Activated naive CD4-positive, alpha-beta T cell treated with anti-CD3 and anti-CD28 coated beads for 36 hours (primary cell): Measurements from ENCODE around the gene CCDC144A. TPM values are rescaled to one million over a fixed set of nuclear protein-coding genes. Genes with fewer than 3 reads are reported as not detected.
"Not testable (repeated sequence)": the region's sequence is repeated elsewhere in the genome, so short reads cannot be mapped to it uniquely, and the experiment has no call there.

ENCODE experiments used
- CTCF ChIA-PET: fragments of 350-600 bp; sonication (Branson Sonifier 250); formaldehyde crosslinking; loops from one replicate; lab custom pipeline; 2021; ENCODE audit warnings: antibody characterized with exemption; lab: Charles Lee
- DNase-seq: peaks from one replicate; pipeline ENCODE4 v3.0.0-alpha.2; 2020
- H3K27ac Mint-ChIP-seq: one replicate; pipeline ENCODE4 v1.8.0; 2021; ENCODE audit warnings: mild to moderate bottlenecking, mixed read lengths
- H3K27me3 Mint-ChIP-seq: one replicate; pipeline ENCODE4 v1.8.0; 2021; ENCODE audit warnings: low read depth, mixed read lengths
- H3K36me3 Mint-ChIP-seq: one replicate; pipeline ENCODE4 v1.8.0; 2021; ENCODE audit warnings: low read depth, mixed read lengths
- H3K4me1 Mint-ChIP-seq: one replicate; pipeline ENCODE4 v1.8.0; 2021; ENCODE audit warnings: low read depth, mixed read lengths
- H3K4me3 Mint-ChIP-seq: one replicate; pipeline ENCODE4 v1.8.0; 2021; ENCODE audit warnings: mild to moderate bottlenecking, moderate library complexity, mixed read lengths
- H3K9me3 Mint-ChIP-seq: one replicate; pipeline ENCODE4 v1.8.0; 2021; ENCODE audit warnings: mixed read lengths
- intact Hi-C: fragments of 100-400 bp; cut with micrococcal nuclease; formaldehyde crosslinking; loops from one replicate; pipeline ENCODE4 v1.15.1; 2023
- total RNA-seq, 2 experiments: library from RNA; stranded (reverse); gene quantifications; one replicate each; pipeline ENCODE4 v1.2.3, GENCODE V29; 2021

The CCDC144A gene
- total RNA-seq: 1 to 10 TPM; 5.0 to 5.3 TPM

- intact Hi-C loops: loop anchor here (2.0 kb wide), 2 partner anchors 105 to 153 kb away; no protein-coding TSS in a partner anchor
- H3K36me3 Mint-ChIP-seq, H3K27me3 Mint-ChIP-seq, H3K27ac Mint-ChIP-seq, H3K9me3 Mint-ChIP-seq, H3K4me1 Mint-ChIP-seq: not testable (repeated sequence)
- CTCF ChIA-PET: interaction anchor here (2.1 kb wide), 1 partner anchor 154 kb away, joined by 11 read pairs; no protein-coding TSS in a partner anchor
- peak within 1 kb of the TSS; percentile 38 for H3K4me3 Mint-ChIP-seq
- DNase-seq: peak; percentile 81
Observed at GRCh38 chr17:16689731-16690281, at the start of gene CCDC144A. CCDC144A (plus strand) TSS chr17:16690241; CDS start chr17:16690401, 160 bp downstream.

- Mint-ChIP-seq H3K9me3 (no peaks in the 10 kb centered on the region), H3K27me3 (no peaks in the 10 kb centered on the region), H3K4me1 (peaks cover 17% of the 10 kb centered on the region), H3K27ac (no peak overlapping the region), H3K4me3 (no peak overlapping the region), H3K36me3 (peaks cover 4% of the 10 kb centered on the region)
- DNase-seq: no peak
- intact Hi-C loops: no loop called here
- CTCF ChIA-PET: no interaction called here
Observed at GRCh38 chr17:16649585-16649984, 40.5 kb upstream of the CCDC144A start.

DNA sequence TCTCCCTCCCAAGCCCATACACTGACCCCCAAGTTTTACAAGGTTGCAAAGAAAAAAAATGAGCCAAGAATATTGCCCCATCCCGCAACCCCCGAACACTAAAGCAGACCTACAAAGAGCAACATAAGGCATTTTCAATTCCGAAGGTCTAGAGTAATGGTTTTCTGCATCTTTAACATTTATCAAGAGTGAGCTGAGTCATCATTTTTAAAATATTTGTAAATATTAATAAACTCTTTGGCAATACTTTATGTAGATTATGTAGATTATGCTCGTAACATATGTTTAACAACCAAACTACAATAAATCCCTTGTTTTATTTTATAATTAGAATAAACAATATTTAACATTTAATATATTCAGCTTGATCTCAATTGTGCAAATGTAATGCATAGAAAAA is 37.8 kb upstream of the CCDC144A start:
- CTCF ChIA-PET: interaction anchor here (1.0 to 1.9 kb wide), 3 partner anchors 63 to 116 kb away, joined by 4 to 9 read pairs (median 4); no protein-coding TSS in a partner anchor
- peaks cover 17% of the 10 kb centered on the region for H3K4me1 Mint-ChIP-seq
- no peak overlapping the region for H3K27ac Mint-ChIP-seq
- no peaks in the 10 kb centered on the region for H3K36me3 Mint-ChIP-seq
- H3K9me3 Mint-ChIP-seq: no peaks in the 10 kb centered on the region
- peak overlapping the region; percentile 82 for H3K4me3 Mint-ChIP-seq
- intact Hi-C loops: loop anchor here (2.0 to 5.0 kb wide), 5 partner anchors 63 to 435 kb away; partner anchors contain the start of genes NCOR1 and PIGL
- H3K27me3 Mint-ChIP-seq: no peaks in the 10 kb centered on the region
- no peak for DNase-seq

GRCh38 chr17:16652847-16653366 is 37.1 kb upstream of the CCDC144A start:
- Mint-ChIP-seq H3K36me3 (no peaks in the 10 kb centered on the region), H3K4me1 (peaks cover 17% of the 10 kb centered on the region), H3K27me3 (no peaks in the 10 kb centered on the region), H3K4me3 (peak overlapping the region; percentile 82), H3K27ac (no peak overlapping the region), H3K9me3 (no peaks in the 10 kb centered on the region)
- DNase-seq: no peak
- CTCF ChIA-PET: interaction anchor here (1.0 to 1.9 kb wide), 3 partner anchors 63 to 117 kb away, joined by 4 to 9 read pairs (median 4); no protein-coding TSS in a partner anchor
- intact Hi-C loops: loop anchor here (2.0 to 5.0 kb wide), 5 partner anchors 64 to 436 kb away; partner anchors contain the start of genes NCOR1 and PIGL

GRCh38 chr17:16653367-16654041 is 36.5 kb upstream of the CCDC144A start, which contains the start of gene ZNF624:
ZNF624 (minus strand) TSS chr17:16653850.
- H3K4me3 Mint-ChIP-seq: peak within 1 kb of the TSS; percentile 82
- peaks cover 17% of the 10 kb centered on the region for H3K4me1 Mint-ChIP-seq
- intact Hi-C loops: loop anchor here (2.0 to 5.0 kb wide), 5 partner anchors 65 to 436 kb away; partner anchors contain the start of genes NCOR1 and PIGL
- H3K27me3 Mint-ChIP-seq: peaks cover 2% of the 10 kb centered on the region
- H3K36me3 Mint-ChIP-seq: no peaks in the 10 kb centered on the region
- peak within 1 kb of the TSS; percentile 33 for H3K27ac Mint-ChIP-seq
- DNase-seq: peak; percentile 91
- H3K9me3 Mint-ChIP-seq: no peaks in the 10 kb centered on the region
- CTCF ChIA-PET: interaction anchor here (1.7 to 1.9 kb wide), 2 partner anchors 64 to 70 kb away, joined by 4 to 9 read pairs; no protein-coding TSS in a partner anchor

DNA sequence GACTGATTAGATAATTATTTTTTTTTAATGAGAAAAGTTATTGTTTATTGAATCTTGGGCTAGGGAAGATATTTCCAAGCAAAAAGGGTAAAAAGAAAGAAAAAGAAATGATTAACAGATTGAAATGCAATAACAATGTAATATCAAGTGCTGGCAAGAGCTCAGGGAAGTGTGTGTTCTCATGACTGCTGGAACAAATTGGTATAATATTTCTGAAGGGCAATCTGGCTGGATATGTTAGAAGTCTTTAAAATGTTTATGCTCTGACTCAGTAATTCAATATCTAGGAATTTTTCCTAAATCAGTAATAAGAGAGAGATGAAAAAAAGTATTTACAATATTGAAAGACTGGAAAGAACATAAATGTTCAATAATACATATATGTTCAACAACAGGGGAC is 28.8 kb upstream of the CCDC144A start:
- no peak overlapping the region for H3K4me3 Mint-ChIP-seq
- H3K4me1 Mint-ChIP-seq: no peaks in the 10 kb centered on the region
- CTCF ChIA-PET: no interaction called here
- H3K27ac Mint-ChIP-seq: no peak overlapping the region
- peaks cover 24% of the 10 kb centered on the region for H3K27me3 Mint-ChIP-seq
- DNase-seq: no peak
- H3K9me3 Mint-ChIP-seq: no peaks in the 10 kb centered on the region
- H3K36me3 Mint-ChIP-seq: no peaks in the 10 kb centered on the region
- intact Hi-C loops: no loop called here

DNA sequence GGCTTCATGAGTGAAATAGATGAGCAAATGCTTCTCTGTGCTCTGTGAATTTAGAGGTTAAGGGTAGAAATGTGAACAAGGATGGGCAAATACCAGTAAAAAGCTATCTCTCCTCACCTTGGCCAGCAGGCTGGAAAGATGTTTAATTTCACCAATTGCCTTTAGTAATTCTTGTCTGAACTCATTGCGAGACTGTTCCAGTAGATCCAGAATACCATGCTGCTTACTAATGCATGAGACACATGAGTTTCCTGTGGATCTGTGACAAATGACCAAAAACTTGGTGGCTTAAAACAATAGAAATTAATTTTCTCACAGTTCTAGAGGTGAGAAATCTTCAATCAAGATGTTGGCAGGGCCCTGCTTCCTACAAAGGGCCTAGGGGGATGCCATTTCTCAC is 27.1 kb upstream of the CCDC144A start:
- H3K27ac Mint-ChIP-seq: no peak overlapping the region
- no peak for DNase-seq
- no peak overlapping the region for H3K4me3 Mint-ChIP-seq
- intact Hi-C loops: no loop called here
- peaks cover 27% of the 10 kb centered on the region for H3K27me3 Mint-ChIP-seq
- peaks cover 4% of the 10 kb centered on the region for H3K4me1 Mint-ChIP-seq
- H3K36me3 Mint-ChIP-seq: no peaks in the 10 kb centered on the region
- CTCF ChIA-PET: no interaction called here
- H3K9me3 Mint-ChIP-seq: no peaks in the 10 kb centered on the region

DNA sequence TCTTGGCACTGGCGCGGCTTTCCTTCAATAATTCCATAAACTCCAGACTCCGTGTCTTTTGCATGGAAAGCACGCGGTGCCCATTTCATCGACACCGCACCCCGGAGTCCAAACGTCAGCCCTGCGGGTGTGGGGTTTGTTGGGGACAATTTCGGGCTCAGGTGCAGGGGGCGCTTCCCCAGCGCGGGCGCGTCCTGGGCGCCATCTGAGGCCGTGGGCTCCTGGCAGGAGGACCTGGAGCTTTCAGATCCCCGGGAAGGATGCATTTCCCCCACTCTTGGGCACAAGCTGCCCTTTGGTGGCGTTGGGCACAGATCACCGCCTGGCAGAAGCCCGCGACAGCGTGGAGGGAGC is 23.5 kb upstream of the CCDC144A start:
- H3K27ac Mint-ChIP-seq, H3K36me3 Mint-ChIP-seq, H3K4me3 Mint-ChIP-seq, H3K4me1 Mint-ChIP-seq, intact Hi-C loops, H3K9me3 Mint-ChIP-seq, CTCF ChIA-PET, DNase-seq: not testable (repeated sequence)
- peaks cover 31% of the 10 kb centered on the region for H3K27me3 Mint-ChIP-seq

DNA sequence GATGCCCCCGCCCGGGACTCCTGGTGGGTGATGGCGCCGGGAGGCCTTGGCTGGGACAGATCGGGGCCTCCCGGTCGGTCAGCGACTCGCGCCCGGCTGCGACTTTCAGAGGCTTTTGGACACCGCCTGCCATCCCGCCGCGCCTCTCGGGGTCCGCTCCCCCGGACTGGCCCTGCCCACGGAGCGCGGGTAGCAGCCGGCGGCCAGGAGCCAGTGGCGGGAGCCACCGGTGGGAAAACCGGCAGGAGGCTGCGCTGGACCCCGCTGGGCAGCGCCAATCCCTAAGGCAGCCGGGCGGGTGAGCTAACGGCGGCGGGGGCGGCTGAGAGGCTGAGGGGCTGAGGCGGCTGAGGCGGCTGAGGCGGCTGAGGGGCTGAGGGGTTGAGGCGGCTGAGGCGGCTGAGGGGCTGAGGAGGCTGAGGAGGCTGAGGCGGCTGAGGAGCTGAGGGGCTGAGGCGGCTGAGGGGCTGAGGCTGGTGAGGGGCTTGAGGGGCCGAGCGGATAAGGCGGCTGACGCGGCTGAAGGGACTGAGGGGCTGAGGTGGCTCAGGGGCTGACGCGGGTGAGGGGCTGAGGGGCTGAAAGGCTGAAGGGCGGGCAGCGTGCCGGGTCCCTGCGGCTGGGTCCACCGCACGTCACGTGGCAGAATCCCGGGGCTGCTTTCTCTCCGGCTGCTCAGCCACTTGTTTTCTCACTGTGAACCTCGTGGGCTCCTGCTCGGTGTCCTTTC is 23.0 kb upstream of the CCDC144A start:
- Mint-ChIP-seq H3K27me3 (peaks cover 34% of the 10 kb centered on the region), H3K4me3 (peak overlapping the region; percentile 62)
- peak; percentile 12 for DNase-seq
- H3K27ac Mint-ChIP-seq, H3K4me1 Mint-ChIP-seq, intact Hi-C loops, CTCF ChIA-PET, H3K36me3 Mint-ChIP-seq, H3K9me3 Mint-ChIP-seq: not testable (repeated sequence)

DNA sequence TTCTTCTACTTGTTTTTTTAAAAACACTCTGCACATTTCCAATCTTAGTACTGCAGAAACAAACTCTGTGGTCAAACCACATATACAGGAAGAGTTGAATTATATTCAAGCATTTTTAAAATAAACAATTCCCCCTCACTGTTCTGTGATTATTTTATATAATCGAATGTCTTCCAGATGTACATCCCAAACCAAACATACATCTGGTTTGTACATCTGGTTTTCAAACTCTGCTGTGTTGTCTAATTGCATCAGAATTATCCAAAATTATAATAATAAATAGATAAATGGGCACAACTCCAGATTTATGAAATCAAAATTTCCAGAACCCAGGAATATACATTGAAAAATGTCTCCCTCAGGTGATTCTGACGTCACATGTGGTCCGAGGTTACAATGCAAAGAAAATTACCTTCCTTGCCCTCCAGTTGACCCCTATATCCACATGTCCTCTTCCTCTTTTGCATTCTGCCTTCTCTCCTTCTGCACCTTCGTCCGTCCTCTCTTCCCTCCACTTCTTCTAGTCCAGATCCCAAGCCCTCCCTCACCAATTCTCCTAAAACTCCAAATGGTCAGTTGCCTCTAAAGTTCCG is 13.3 kb upstream of the CCDC144A start:
- Mint-ChIP-seq H3K36me3 (no peaks in the 10 kb centered on the region), H3K4me1 (no peaks in the 10 kb centered on the region), H3K4me3 (no peak overlapping the region), H3K27ac (no peak overlapping the region), H3K27me3 (peaks cover 6% of the 10 kb centered on the region), H3K9me3 (no peaks in the 10 kb centered on the region)
- intact Hi-C loops: no loop called here
- DNase-seq: no peak
- CTCF ChIA-PET: no interaction called here

DNA sequence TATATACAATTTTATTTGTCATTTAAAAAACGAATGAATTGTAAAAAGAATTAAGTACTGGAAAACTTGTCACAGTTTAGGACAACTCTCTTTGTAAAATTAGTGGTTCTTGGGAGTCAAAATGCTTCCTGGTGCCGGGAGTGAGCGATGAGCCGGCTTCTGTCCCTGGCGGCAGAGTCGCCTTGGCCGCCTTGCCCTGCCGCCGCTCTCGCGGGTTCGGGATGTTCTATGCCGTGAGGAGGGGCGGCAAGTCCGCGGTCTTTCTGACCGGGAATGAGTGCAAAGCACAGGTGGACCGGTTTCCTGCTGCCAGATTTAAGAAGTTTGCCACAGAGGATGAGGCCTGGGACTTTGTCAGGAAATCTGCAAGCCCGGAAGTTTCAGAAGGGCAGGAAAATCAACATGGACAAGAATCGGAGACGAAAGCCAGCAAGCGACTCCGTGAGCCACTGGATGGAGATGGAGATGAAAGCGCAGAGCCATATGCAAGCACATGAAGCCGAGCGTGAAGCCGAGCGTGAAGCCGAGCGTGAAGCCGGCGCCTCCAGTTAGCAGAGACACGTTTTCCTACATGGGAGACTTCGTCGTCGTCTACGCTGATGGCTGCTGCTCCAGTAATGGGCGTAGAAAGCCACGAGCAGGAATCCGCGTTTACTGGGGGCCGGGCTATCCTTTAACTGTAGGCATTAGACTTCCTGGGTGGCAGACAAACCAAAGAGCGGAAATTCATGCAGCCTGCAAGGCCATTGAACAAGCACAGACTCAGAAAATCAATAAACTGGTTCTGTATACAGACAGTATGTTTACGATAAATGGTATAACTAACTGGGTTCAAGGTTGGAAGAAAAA is 6.5 kb upstream of the CCDC144A start:
- Mint-ChIP-seq H3K27me3 (peaks cover 20% of the 10 kb centered on the region), H3K4me3 (peak overlapping the region; percentile 16)
- intact Hi-C loops, DNase-seq, H3K36me3 Mint-ChIP-seq, H3K9me3 Mint-ChIP-seq, H3K27ac Mint-ChIP-seq, H3K4me1 Mint-ChIP-seq: not testable (repeated sequence)
- CTCF ChIA-PET: interaction anchor here (0.7 to 1.3 kb wide), 2 partner anchors 83 to 100 kb away, joined by 3 read pairs; no protein-coding TSS in a partner anchor
